ENCODE measurements around the gene LRP2.

DNA sequence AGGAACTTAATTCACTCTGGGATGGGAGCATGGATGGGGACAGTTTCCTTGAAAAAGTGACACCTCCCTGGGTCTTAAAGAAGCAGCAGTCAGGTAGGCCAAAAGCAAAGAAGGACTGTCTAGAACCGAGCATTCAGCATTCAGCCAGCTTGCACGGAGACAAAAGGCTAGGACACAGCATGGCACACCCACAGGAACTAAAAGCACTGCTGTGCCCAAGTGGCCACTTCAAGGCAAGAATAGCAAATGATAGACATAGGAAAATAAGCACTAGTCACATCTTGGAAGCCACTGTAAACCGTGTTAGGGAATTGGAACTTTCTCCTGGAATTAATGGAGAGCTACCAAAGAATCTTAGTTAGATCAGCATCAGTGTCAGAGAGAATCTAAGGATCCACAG lies 47.0 kb downstream of the LRP2 start:
- TF ChIP-seq, protein P1, sequence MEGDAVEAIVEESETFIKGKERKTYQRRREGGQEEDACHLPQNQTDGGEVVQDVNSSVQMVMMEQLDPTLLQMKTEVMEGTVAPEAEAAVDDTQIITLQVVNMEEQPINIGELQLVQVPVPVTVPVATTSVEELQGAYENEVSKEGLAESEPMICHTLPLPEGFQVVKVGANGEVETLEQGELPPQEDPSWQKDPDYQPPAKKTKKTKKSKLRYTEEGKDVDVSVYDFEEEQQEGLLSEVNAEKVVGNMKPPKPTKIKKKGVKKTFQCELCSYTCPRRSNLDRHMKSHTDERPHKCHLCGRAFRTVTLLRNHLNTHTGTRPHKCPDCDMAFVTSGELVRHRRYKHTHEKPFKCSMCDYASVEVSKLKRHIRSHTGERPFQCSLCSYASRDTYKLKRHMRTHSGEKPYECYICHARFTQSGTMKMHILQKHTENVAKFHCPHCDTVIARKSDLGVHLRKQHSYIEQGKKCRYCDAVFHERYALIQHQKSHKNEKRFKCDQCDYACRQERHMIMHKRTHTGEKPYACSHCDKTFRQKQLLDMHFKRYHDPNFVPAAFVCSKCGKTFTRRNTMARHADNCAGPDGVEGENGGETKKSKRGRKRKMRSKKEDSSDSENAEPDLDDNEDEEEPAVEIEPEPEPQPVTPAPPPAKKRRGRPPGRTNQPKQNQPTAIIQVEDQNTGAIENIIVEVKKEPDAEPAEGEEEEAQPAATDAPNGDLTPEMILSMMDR (IDR thresholded peaks at IDR 0.05), result no peak
- TF ChIP-seq POLR2A (IDR thresholded peaks at IDR 0.05) (no peak), POLR2AphosphoS5 (IDR thresholded peaks at IDR 0.05) (no peak)

Data from upper lobe of left lung (tissue), 4 donors.